GM23248 (cell line): ENCODE results near the gene DOCK3. TPM values are rescaled to one million over a fixed set of nuclear protein-coding genes. Genes with fewer than 3 reads are reported as not detected.

Source experiments
- DNase-seq: peaks from one replicate; pipeline ENCODE4 v3.0.0-alpha.2; 2015
- H2AFZ ChIP-seq: fragments of 200-600 bp; sonication (generic); 2 replicates; pipeline ENCODE4 v1.6.1; 2016; ENCODE audit warnings: antibody characterized with exemption
- H3F3A ChIP-seq: fragments of 200-600 bp; sonication (generic); 2 replicates; pipeline ENCODE4 v1.6.1; 2016; ENCODE audit warnings: mild to moderate bottlenecking, antibody characterized with exemption, mixed run types; ENCODE audit not compliant: insufficient read depth
- H3K27ac ChIP-seq: fragments of 200-600 bp; sonication (generic); 2 replicates; pipeline ENCODE4 v1.5.1; 2016; ENCODE audit warnings: mild to moderate bottlenecking
- H3K27me3 ChIP-seq: fragments of 200-600 bp; sonication (generic); replicated peaks from 2 replicates; pipeline ENCODE4 v1.6.1; 2016; ENCODE audit warnings: mild to moderate bottlenecking; ENCODE audit not compliant: insufficient read depth
- H3K36me3 ChIP-seq: fragments of 200-600 bp; sonication (generic); 2 replicates; pipeline ENCODE4 v1.6.1; 2016; ENCODE audit warnings: low read depth, mild to moderate bottlenecking
- H3K4me1 ChIP-seq: fragments of 200-600 bp; sonication (generic); 2 replicates; pipeline ENCODE4 v1.6.1; 2016; ENCODE audit warnings: mild to moderate bottlenecking; ENCODE audit not compliant: insufficient read depth
- H3K4me2 ChIP-seq: fragments of 200-600 bp; sonication (generic); one replicate; pipeline ENCODE4 v1.6.1; 2016; ENCODE audit warnings: mild to moderate bottlenecking; ENCODE audit not compliant: unreplicated experiment
- H3K4me3 ChIP-seq: fragments of 200-600 bp; sonication (generic); 2 replicates; pipeline ENCODE4 v1.5.1; 2016; ENCODE audit warnings: mild to moderate bottlenecking
- H3K79me2 ChIP-seq: fragments of 200-600 bp; sonication (generic); 2 replicates; pipeline ENCODE4 v1.6.1; 2016; ENCODE audit warnings: mild to moderate bottlenecking; ENCODE audit not compliant: insufficient read depth
- H3K9ac ChIP-seq: fragments of 200-600 bp; sonication (generic); 2 replicates; pipeline ENCODE4 v1.6.1; 2016; ENCODE audit warnings: mild to moderate bottlenecking
- H3K9me2 ChIP-seq: fragments of 200-600 bp; sonication (generic); 2 replicates; pipeline ENCODE4 v1.6.1; 2016; ENCODE audit warnings: mixed run types, mild to moderate bottlenecking, moderate library complexity; ENCODE audit not compliant: insufficient read depth
- H3K9me3 ChIP-seq: fragments of 200-600 bp; sonication (generic); one replicate; pipeline ENCODE4 v1.6.1; 2017; ENCODE audit warnings: low read depth
- H4K20me1 ChIP-seq: fragments of 200-600 bp; sonication (generic); 2 replicates; pipeline ENCODE4 v1.6.0; 2016; ENCODE audit not compliant: insufficient read depth
- EZH2 ChIP-seq: fragments of 200-600 bp; sonication (generic); IDR thresholded peaks from 2 replicates; pipeline ENCODE4 v1.6.1; 2018; ENCODE audit warnings: antibody characterized with exemption, mild to moderate bottlenecking; ENCODE audit not compliant: insufficient read depth, poor library complexity, severe bottlenecking
- EZH2phosphoT487 ChIP-seq: fragments of 200-600 bp; sonication (generic); IDR thresholded peaks from 2 replicates; pipeline ENCODE4 v1.6.1; 2018; ENCODE audit warnings: antibody characterized with exemption, moderate library complexity, mild to moderate bottlenecking, low read depth; ENCODE audit not compliant: insufficient read depth
- WGBS, 2 experiments: methylation state at CpG; one replicate each; pipeline ENCODE4 v1.1.6; 2015 to 2017; ENCODE audit warnings: low lambda C conversion rate in 2 of 2, low coverage in 1 of 2; ENCODE audit errors: missing lambda C conversion rate in 2 of 2; 5-methylcytosine and 5-hydroxymethylcytosine counted together
- in situ Hi-C: fragments of 300-500 bp; cut with MboI; formaldehyde crosslinking; loops from 2 replicates; pipeline ENCODE4 v1.15.0; 2020
- polyA plus RNA-seq: library from polyadenylated mRNA; unstranded; fragments of >200 nt; fragmentation: Nextera tagmentation; extraction: Ambion mirVana; gene quantifications from 2 replicates; pipeline ENCODE4 v1.2.1, GENCODE V29; 2016
- total RNA-seq: library from RNA; depleted of rRNA; stranded (reverse); fragments of >200 nt; shearing (Covaris generic); gene quantifications from 2 replicates; pipeline ENCODE4 v1.2.3, GENCODE V29; 2014

The DOCK3 gene
- total and polyA plus RNA-seq, 2 experiments from 2014 or later, result 0.23 to 0.43 TPM

DNA sequence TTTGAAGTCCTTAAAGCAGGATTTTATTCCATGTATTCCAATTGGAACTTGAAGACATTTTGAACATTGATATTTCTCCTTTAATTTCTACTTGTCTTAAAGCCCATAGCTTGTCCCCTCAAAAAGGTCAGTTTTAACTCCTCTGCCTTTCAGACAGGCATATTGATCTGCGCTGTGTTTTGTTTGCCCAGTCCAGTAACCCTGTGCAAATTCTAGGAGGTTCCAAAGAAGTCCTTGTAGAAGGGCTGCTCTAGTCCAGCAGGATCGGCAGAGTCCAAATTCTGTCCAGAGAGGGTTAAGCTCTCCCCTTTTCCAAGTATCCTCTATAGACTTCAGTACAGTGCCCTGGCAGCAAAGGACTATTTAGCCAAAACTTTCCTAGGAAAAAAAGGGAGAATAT lies 604.7 kb downstream of the DOCK3 start:
- Histone ChIP-seq H3K9me2 (no peaks in the 10 kb centered on the region), H4K20me1 (no peaks in the 10 kb centered on the region), H3K27me3 (no peaks in the 10 kb centered on the region), H3K27ac (no peak overlapping the region), H3F3A (no peaks in the 10 kb centered on the region), H3K4me2 (no peak overlapping the region), H3K9ac (no peak overlapping the region), H3K9me3 (no peaks in the 10 kb centered on the region), H2AFZ (no peak overlapping the region), H3K4me1 (peaks cover 10% of the 10 kb centered on the region; the same call in 1 of the 2 replicates), H3K4me3 (no peak overlapping the region), H3K79me2 (no peaks in the 10 kb centered on the region), H3K36me3 (no peaks in the 10 kb centered on the region)
- WGBS, 2 experiments, result 71 to 73% methylated on average over 2 of the region's 2 CpGs
- in situ Hi-C loops, result no loop called here
- DNase-seq, result no peak
- TF ChIP-seq EZH2, result no peak
- no peak for TF ChIP-seq EZH2phosphoT487

- H4K20me1 ChIP-seq, result no peaks in the 10 kb centered on the region
- peaks cover 10% of the 10 kb centered on the region; the same call in 1 of the 2 replicates for H3K4me1 ChIP-seq
- WGBS, 2 experiments, result 25 to 32% methylated on average over 3 of the region's 3 CpGs
- TF ChIP-seq EZH2phosphoT487 (no peak), EZH2 (no peak)
- H3K36me3 ChIP-seq, result no peaks in the 10 kb centered on the region
- H3K9ac ChIP-seq, result no peak overlapping the region
- no peaks in the 10 kb centered on the region for H3K27me3 ChIP-seq
- H3K27ac ChIP-seq, result no peak overlapping the region
- H2AFZ ChIP-seq, result no peak overlapping the region
- no peak for DNase-seq
- H3F3A ChIP-seq, result no peaks in the 10 kb centered on the region
- no peak overlapping the region for H3K4me3 ChIP-seq
- H3K79me2 ChIP-seq, result no peaks in the 10 kb centered on the region
- in situ Hi-C loops, result no loop called here
- H3K4me2 ChIP-seq, result no peak overlapping the region
- no peaks in the 10 kb centered on the region for H3K9me2 ChIP-seq
- H3K9me3 ChIP-seq, result no peaks in the 10 kb centered on the region
Observed at GRCh38 chr3:51280176-51280575, 605.4 kb downstream of the DOCK3 start.

DNA sequence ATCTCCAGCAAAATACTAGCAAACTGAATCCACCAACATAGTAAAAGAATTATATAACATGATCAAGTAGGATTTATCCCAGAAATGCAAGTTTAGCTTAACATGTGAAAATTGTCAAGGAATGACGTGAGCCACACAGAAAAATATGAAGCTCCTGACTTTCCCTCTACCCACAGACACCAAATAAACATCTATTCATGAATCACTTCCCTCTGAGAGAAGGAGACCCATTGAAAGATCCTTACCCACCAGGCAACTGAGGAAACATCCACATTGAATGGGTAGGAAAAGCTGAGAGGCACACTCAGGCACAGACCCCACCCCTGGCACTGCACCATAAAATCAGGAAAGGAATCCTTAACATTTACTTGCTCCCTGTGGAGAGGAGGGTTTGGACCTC lies 608.2 kb downstream of the DOCK3 start:
- H3K4me3 ChIP-seq, result no peak overlapping the region
- peaks cover 10% of the 10 kb centered on the region; the same call in 1 of the 2 replicates for H3K4me1 ChIP-seq
- H2AFZ ChIP-seq, result no peak overlapping the region
- no peaks in the 10 kb centered on the region for H3K9me3 ChIP-seq
- H3K36me3 ChIP-seq, result no peaks in the 10 kb centered on the region
- H3K9me2 ChIP-seq, result no peaks in the 10 kb centered on the region
- TF ChIP-seq EZH2, result no peak
- TF ChIP-seq EZH2phosphoT487, result no peak
- WGBS, 2 experiments, result 10 to 15% methylated on average over 1 of the region's 1 CpG
- in situ Hi-C loops, result no loop called here
- no peaks in the 10 kb centered on the region for H3F3A ChIP-seq
- H3K27me3 ChIP-seq, result no peaks in the 10 kb centered on the region
- no peak overlapping the region for H3K27ac ChIP-seq
- H3K79me2 ChIP-seq, result no peaks in the 10 kb centered on the region
- H3K4me2 ChIP-seq, result no peak overlapping the region
- H3K9ac ChIP-seq, result no peak overlapping the region
- H4K20me1 ChIP-seq, result no peaks in the 10 kb centered on the region
- DNase-seq, result peak; percentile 35

GRCh38 chr3:51283421-51283820 lies 608.7 kb downstream of the DOCK3 start:
- 31 to 44% methylated on average over 1 of the region's 1 CpG for WGBS, 2 experiments
- Histone ChIP-seq H3K4me2 (no peak overlapping the region), H3K27me3 (no peaks in the 10 kb centered on the region), H3K27ac (no peak overlapping the region), H3K36me3 (no peaks in the 10 kb centered on the region), H3K4me3 (no peak overlapping the region), H4K20me1 (no peaks in the 10 kb centered on the region), H2AFZ (no peak overlapping the region), H3F3A (no peaks in the 10 kb centered on the region), H3K9me3 (no peaks in the 10 kb centered on the region), H3K79me2 (no peaks in the 10 kb centered on the region), H3K9ac (no peak overlapping the region), H3K4me1 (peaks cover 10% of the 10 kb centered on the region; the same call in 1 of the 2 replicates), H3K9me2 (no peaks in the 10 kb centered on the region)
- TF ChIP-seq EZH2phosphoT487 (no peak), EZH2 (no peak)
- peak; percentile 7 for DNase-seq
- in situ Hi-C loops, result no loop called here

DNA sequence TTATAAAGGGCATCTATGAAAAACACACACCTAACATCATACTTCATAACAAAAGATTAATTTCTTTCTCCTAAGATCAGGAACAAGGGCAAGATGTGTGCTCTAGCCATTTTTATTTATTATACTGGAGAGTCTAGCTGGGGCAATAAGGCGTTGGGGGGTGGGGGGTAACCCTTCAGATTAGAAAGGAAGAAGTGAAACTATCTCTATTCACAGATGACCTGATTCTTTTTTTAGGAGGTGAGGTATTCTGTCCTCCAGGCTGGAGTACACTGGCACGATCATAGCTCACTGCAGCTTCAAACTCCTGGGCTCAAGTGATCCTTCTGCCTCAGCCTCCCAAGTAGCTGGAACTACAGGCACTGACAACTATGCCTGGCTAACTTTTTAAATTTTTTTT lies 620.9 kb downstream of the DOCK3 start:
- TF ChIP-seq EZH2 (no peak), EZH2phosphoT487 (no peak)
- Histone ChIP-seq H3K79me2 (no peaks in the 10 kb centered on the region), H3K9me2 (no peaks in the 10 kb centered on the region), H3K4me3 (no peak overlapping the region), H3K36me3 (no peaks in the 10 kb centered on the region), H3K9me3 (no peaks in the 10 kb centered on the region), H3K9ac (no peak overlapping the region), H4K20me1 (no peaks in the 10 kb centered on the region), H3K27me3 (no peaks in the 10 kb centered on the region), H3K27ac (no peak overlapping the region), H3F3A (no peaks in the 10 kb centered on the region), H3K4me1 (no peaks in the 10 kb centered on the region), H3K4me2 (no peak overlapping the region), H2AFZ (no peak overlapping the region)
- no peak for DNase-seq
- in situ Hi-C loops, result no loop called here
- WGBS, 2 experiments, result 23 to 30% methylated on average over 2 of the region's 2 CpGs
